Measurements from ENCODE around the gene A1CF. TPM values are rescaled to one million over a fixed set of nuclear protein-coding genes. Genes with fewer than 3 reads are reported as not detected.
"Not testable (repeated sequence)": the region's sequence is repeated elsewhere in the genome, so short reads cannot be mapped to it uniquely, and the experiment has no call there.

A1CF gene
- total RNA-seq, 1 donor from 2014 or later = not detected

DNA sequence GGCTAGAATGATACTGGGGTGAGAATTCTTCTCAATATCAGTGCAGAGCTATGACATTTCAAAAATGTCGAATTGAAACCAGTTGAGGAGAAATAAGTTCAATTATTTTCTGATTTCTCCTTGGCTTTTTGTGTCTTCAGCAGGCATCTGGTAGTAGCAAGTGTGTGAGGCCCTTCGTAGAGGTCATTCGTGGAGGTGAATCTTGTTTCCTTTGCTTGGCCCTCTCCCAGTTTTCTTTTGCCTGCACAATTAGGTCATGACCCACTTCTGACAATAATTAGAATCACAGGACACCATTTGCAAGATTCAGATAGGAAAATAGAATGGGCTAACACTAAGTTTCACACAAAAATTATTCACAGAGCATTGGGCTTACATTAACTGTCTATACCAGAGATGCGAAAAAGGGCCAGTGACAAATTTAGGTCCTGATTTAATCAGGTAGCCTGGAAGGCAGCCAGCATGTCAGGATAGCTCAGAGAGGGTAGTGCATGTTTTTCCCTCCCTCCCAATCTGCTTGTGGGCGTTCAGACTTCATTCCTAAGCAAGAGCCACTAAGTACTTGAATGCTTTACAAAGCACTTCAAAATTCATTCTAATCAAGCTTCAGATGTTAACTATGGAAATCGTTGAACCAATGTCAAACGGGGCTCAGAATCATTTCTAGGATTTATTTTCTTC, 24.0 kb upstream of the A1CF start:
- no peak for FAIRE-seq
- Histone ChIP-seq H3K36me3 (ENCODE audit: insufficient read depth, low read length) (no peaks in the 10 kb centered on the region), H3K27me3 (ENCODE audit: insufficient read depth, low read length) (no peaks in the 10 kb centered on the region), H3K79me2 (ENCODE audit: insufficient read depth, low read length) (no peaks in the 10 kb centered on the region), H4K20me1 (ENCODE audit: insufficient read depth, low read length) (no peaks in the 10 kb centered on the region), H3K4me3 (ENCODE audit: insufficient read depth, low read depth, low read length) (no peak overlapping the region), H3K27ac (ENCODE audit: low read depth, low read length) (no peak overlapping the region), H3K4me2 (ENCODE audit: low read length) (no peak overlapping the region), H2AFZ (ENCODE audit: low read depth, low read length) (no peak overlapping the region), H3K4me1 (ENCODE audit: insufficient read depth, low read length) (no peaks in the 10 kb centered on the region), H3K9ac (ENCODE audit: low read length) (no peak overlapping the region), H3K9me3 (ENCODE audit: insufficient read depth, low read depth, low read length) (no peaks in the 10 kb centered on the region)
- Mint-ChIP-seq H3K4me3 (ENCODE audit: unreplicated experiment) (no peak overlapping the region), H3K4me1 (ENCODE audit: low read depth, unreplicated experiment) (no peaks in the 10 kb centered on the region), H3K27me3 (ENCODE audit: low read depth, unreplicated experiment) (no peaks in the 10 kb centered on the region), H3K27ac (ENCODE audit: unreplicated experiment) (no peak overlapping the region), H3K9me3 (ENCODE audit: unreplicated experiment) (no peaks in the 10 kb centered on the region), H3K36me3 (ENCODE audit: low read depth, unreplicated experiment) (no peaks in the 10 kb centered on the region)
- TF ChIP-seq EZH2 (IDR thresholded peaks at IDR 0.05; ENCODE audit: insufficient read depth, low read length) (no peak), CTCF (IDR thresholded peaks at IDR 0.05; ENCODE audit: insufficient read depth, low read depth, low read length) (no peak)
- DNase-seq (ENCODE audit: low read depth) = no peak

DNA sequence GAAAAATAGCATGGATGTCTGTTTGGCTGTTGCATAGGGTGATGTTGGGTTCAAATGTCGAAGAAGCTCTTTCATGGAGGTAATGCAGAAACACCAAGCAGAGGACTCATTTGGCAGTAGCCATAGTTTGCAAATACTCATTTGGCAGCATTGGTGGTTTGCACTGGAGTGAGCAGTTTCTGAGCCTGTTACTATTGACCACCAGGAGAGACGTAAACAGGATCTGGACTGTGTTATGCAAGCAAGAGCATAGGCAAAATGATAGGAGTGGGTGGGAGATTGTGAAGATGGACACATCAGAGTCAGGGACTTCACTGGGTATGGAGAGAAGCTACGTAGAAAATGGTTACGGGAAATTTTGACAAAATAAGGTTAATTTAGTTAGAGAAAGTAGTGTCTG, 22.9 kb upstream of the A1CF start:
- no peaks in the 10 kb centered on the region for H3K9me3 ChIP-seq (ENCODE audit: insufficient read depth, low read depth, low read length)
- H2AFZ ChIP-seq (ENCODE audit: low read depth, low read length) = no peak overlapping the region
- Mint-ChIP-seq H3K4me3 (ENCODE audit: unreplicated experiment) (no peak overlapping the region), H3K27ac (ENCODE audit: unreplicated experiment) (no peak overlapping the region), H3K27me3 (ENCODE audit: low read depth, unreplicated experiment) (no peaks in the 10 kb centered on the region), H3K4me1 (ENCODE audit: low read depth, unreplicated experiment) (no peaks in the 10 kb centered on the region), H3K36me3 (ENCODE audit: low read depth, unreplicated experiment) (no peaks in the 10 kb centered on the region), H3K9me3 (ENCODE audit: unreplicated experiment) (no peaks in the 10 kb centered on the region)
- no peaks in the 10 kb centered on the region for H3K4me1 ChIP-seq (ENCODE audit: insufficient read depth, low read length)
- H3K9ac ChIP-seq (ENCODE audit: low read length) = no peak overlapping the region
- no peaks in the 10 kb centered on the region for H3K79me2 ChIP-seq (ENCODE audit: insufficient read depth, low read length)
- H3K27ac ChIP-seq (ENCODE audit: low read depth, low read length) = no peak overlapping the region
- H3K4me2 ChIP-seq (ENCODE audit: low read length) = no peak overlapping the region
- no peaks in the 10 kb centered on the region for H4K20me1 ChIP-seq (ENCODE audit: insufficient read depth, low read length)
- H3K27me3 ChIP-seq (ENCODE audit: insufficient read depth, low read length) = no peaks in the 10 kb centered on the region
- TF ChIP-seq EZH2 (IDR thresholded peaks at IDR 0.05; ENCODE audit: insufficient read depth, low read length) (no peak), CTCF (IDR thresholded peaks at IDR 0.05; ENCODE audit: insufficient read depth, low read depth, low read length) (no peak)
- H3K36me3 ChIP-seq (ENCODE audit: insufficient read depth, low read length) = no peaks in the 10 kb centered on the region
- no peak for DNase-seq (ENCODE audit: low read depth)
- no peak for FAIRE-seq
- no peak overlapping the region for H3K4me3 ChIP-seq (ENCODE audit: insufficient read depth, low read depth, low read length)

DNA sequence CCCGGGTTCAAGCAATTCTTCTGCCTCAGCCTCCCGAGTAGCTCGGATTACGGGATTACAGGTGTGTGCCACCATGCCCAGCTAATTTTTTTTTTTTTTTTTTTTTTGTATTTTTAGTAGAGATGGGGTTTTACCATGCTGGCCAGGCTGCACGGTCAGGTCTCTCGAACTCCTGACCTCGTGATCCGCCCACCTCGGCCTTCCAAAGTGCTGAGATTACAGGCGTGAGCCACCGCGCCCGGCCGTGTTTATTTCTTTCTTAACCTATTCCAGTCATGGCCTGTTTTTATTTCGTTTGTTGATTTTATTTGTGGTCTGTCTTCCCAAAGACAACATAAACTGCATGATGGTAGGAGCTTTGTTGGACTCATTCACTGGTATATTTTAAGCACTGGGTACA, 20.4 kb upstream of the A1CF start:
- not testable (repeated sequence) for H3K27ac Mint-ChIP-seq (ENCODE audit: unreplicated experiment); H3K4me1 ChIP-seq (ENCODE audit: insufficient read depth, low read length); H2AFZ ChIP-seq (ENCODE audit: low read depth, low read length); H3K27ac ChIP-seq (ENCODE audit: low read depth, low read length); H3K27me3 Mint-ChIP-seq (ENCODE audit: low read depth, unreplicated experiment); H3K27me3 ChIP-seq (ENCODE audit: insufficient read depth, low read length); H4K20me1 ChIP-seq (ENCODE audit: insufficient read depth, low read length); H3K4me1 Mint-ChIP-seq (ENCODE audit: low read depth, unreplicated experiment); H3K9me3 Mint-ChIP-seq (ENCODE audit: unreplicated experiment); DNase-seq (ENCODE audit: low read depth); H3K4me3 Mint-ChIP-seq (ENCODE audit: unreplicated experiment); H3K36me3 ChIP-seq (ENCODE audit: insufficient read depth, low read length); H3K4me2 ChIP-seq (ENCODE audit: low read length); H3K79me2 ChIP-seq (ENCODE audit: insufficient read depth, low read length); H3K36me3 Mint-ChIP-seq (ENCODE audit: low read depth, unreplicated experiment); H3K9me3 ChIP-seq (ENCODE audit: insufficient read depth, low read depth, low read length); H3K4me3 ChIP-seq (ENCODE audit: insufficient read depth, low read depth, low read length); FAIRE-seq; H3K9ac ChIP-seq (ENCODE audit: low read length)

All from astrocyte (in vitro differentiated cells and primary cell).